ENCODE data around the gene HIBADH.

- TF ChIP-seq POLR2A (IDR thresholded peaks at IDR 0.05) (no peak), CTCF (IDR thresholded peaks at IDR 0.05) (no peak)
Measured at GRCh38 chr7:27677912-27678612, 15.4 kb upstream of the HIBADH start.

All from vagina (tissue), 2 donors.